ENCODE measurements around the gene IMP4.

- TF ChIP-seq GATA2 (IDR thresholded peaks at IDR 0.05; ENCODE audit: low read depth, low read length) = no peak
- TF ChIP-seq GATA3 (IDR thresholded peaks at IDR 0.05; ENCODE audit: low read depth, low read length) = no peak
These were observed 26.7 kb downstream of the IMP4 start for GRCh38 chr2:130369311-130369964.
